ENCODE results near the gene KCNC1. TPM values are rescaled to one million over a fixed set of nuclear protein-coding genes. Genes with fewer than 3 reads are reported as not detected.

The KCNC1 gene
- total RNA-seq, 4 donors from 2014 or later: not detected

GRCh38 chr11:17755891-17756290 is 21.3 kb downstream of the KCNC1 start:
- WGBS, 2 donors: 75 to 77% methylated on average over 3 of the region's 3 CpGs
- TF ChIP-seq CTCF (IDR thresholded peaks at IDR 0.05) (no peak), POLR2A (IDR thresholded peaks at IDR 0.05) (no peak), EP300 (IDR thresholded peaks at IDR 0.05) (no peak)

GRCh38 chr11:17760102-17761029 is 25.8 kb downstream of the KCNC1 start:
- Histone ChIP-seq H3K4me1 (no peaks in the 10 kb centered on the region), H3K27ac (no peak overlapping the region), H3K27me3 (no peaks in the 10 kb centered on the region), H3K4me3 (no peak overlapping the region), H3K9me3 (peaks cover 0 to 9% (median 0%) of the 10 kb centered on the region in 4 donors), H3K36me3 (no peaks in the 10 kb centered on the region)
- 57 to 60% methylated on average over 21 to 23 of the region's 23 CpGs for WGBS, 2 donors
- DNase-seq (ENCODE audit: low spot score in 2 of 2): no peak
- TF ChIP-seq EP300 (IDR thresholded peaks at IDR 0.05) (no peak), CTCF (IDR thresholded peaks at IDR 0.05) (peak in 1 of 5 experiments; percentile 29)

More at GRCh38 chr11:17755891-17756290, 21.3 kb downstream of the KCNC1 start:
- no peaks in the 10 kb centered on the region for H3K4me1 ChIP-seq
- H3K27ac ChIP-seq: no peak overlapping the region
- DNase-seq (ENCODE audit: low spot score in 2 of 2): no peak
- peaks cover 0 to 9% (median 0%) of the 10 kb centered on the region in 4 donors for H3K9me3 ChIP-seq
- H3K36me3 ChIP-seq: no peaks in the 10 kb centered on the region
- no peaks in the 10 kb centered on the region for H3K27me3 ChIP-seq
- no peak overlapping the region for H3K4me3 ChIP-seq

- 82 to 90% methylated on average over 17 of the region's 17 CpGs for WGBS, 2 donors
These were observed 27.9 kb downstream of the KCNC1 start for GRCh38 chr11:17762309-17762974.

GRCh38 chr11:17763244-17763643 is 28.7 kb downstream of the KCNC1 start:
- H3K27ac ChIP-seq: no peak overlapping the region
- no peak for TF ChIP-seq EP300 (IDR thresholded peaks at IDR 0.05)
- no peak for TF ChIP-seq POLR2A (IDR thresholded peaks at IDR 0.05)
- no peak for TF ChIP-seq CTCF (IDR thresholded peaks at IDR 0.05)
- no peaks in the 10 kb centered on the region for H3K4me1 ChIP-seq
- 71 to 83% methylated on average over 7 of the region's 7 CpGs for WGBS, 2 donors
- H3K4me3 ChIP-seq: no peak overlapping the region
- peaks cover 0 to 3% of the 10 kb centered on the region in 2 donors for H3K27me3 ChIP-seq
- no peak for DNase-seq (ENCODE audit: low spot score in 2 of 2)
- H3K36me3 ChIP-seq: no peaks in the 10 kb centered on the region
- H3K9me3 ChIP-seq: peaks cover 0 to 7% (median 0%) of the 10 kb centered on the region in 4 donors

More at GRCh38 chr11:17762309-17762974, 27.9 kb downstream of the KCNC1 start:
- peaks cover 0 to 3% of the 10 kb centered on the region in 2 donors for H3K27me3 ChIP-seq
- TF ChIP-seq CTCF (IDR thresholded peaks at IDR 0.05): no peak
- TF ChIP-seq POLR2A (IDR thresholded peaks at IDR 0.05): no peak
- no peak for TF ChIP-seq EP300 (IDR thresholded peaks at IDR 0.05)
- no peaks in the 10 kb centered on the region for H3K36me3 ChIP-seq
- no peaks in the 10 kb centered on the region for H3K4me1 ChIP-seq
- H3K27ac ChIP-seq: no peak overlapping the region
- no peak overlapping the region for H3K4me3 ChIP-seq
- DNase-seq (ENCODE audit: low spot score in 2 of 2): no peak
- H3K9me3 ChIP-seq: peaks cover 0 to 9% (median 0%) of the 10 kb centered on the region in 4 donors

GRCh38 chr11:17763703-17764102 is 29.1 kb downstream of the KCNC1 start:
- no peak for DNase-seq (ENCODE audit: low spot score in 2 of 2)
- H3K9me3 ChIP-seq: peaks cover 0 to 2% (median 0%) of the 10 kb centered on the region in 4 donors
- no peaks in the 10 kb centered on the region for H3K36me3 ChIP-seq
- H3K27me3 ChIP-seq: peaks cover 0 to 3% of the 10 kb centered on the region in 2 donors
- no peaks in the 10 kb centered on the region for H3K4me1 ChIP-seq
- H3K4me3 ChIP-seq: no peak overlapping the region
- 60% methylated on average over 3 of the region's 3 CpGs for WGBS, 2 donors
- TF ChIP-seq EP300 (IDR thresholded peaks at IDR 0.05) (no peak), POLR2A (IDR thresholded peaks at IDR 0.05) (no peak), CTCF (IDR thresholded peaks at IDR 0.05) (no peak)
- no peak overlapping the region for H3K27ac ChIP-seq

Data from tibial nerve (tissue), 4 donors.